CD4-positive, alpha-beta T cell treated with Interleukin-15 for 4 hours (primary cell): Measurements from ENCODE around the gene CDCP1.
A peak's percentile ranks its signal among the peaks of the same experiment; 100 is the strongest.
"Not testable (repeated sequence)": the region's sequence is repeated elsewhere in the genome, so short reads cannot be mapped to it uniquely, and the experiment has no call there.

Experiments
- DNase-seq: peaks from one replicate; pipeline ENCODE4 v3.0.0-alpha.2; 2020; ENCODE audit warnings: low spot score

Gene CDCP1

GRCh38 chr3:45084820-45085816 lies 61.1 kb downstream of the CDCP1 start:
- DNase-seq: no peak

DNA sequence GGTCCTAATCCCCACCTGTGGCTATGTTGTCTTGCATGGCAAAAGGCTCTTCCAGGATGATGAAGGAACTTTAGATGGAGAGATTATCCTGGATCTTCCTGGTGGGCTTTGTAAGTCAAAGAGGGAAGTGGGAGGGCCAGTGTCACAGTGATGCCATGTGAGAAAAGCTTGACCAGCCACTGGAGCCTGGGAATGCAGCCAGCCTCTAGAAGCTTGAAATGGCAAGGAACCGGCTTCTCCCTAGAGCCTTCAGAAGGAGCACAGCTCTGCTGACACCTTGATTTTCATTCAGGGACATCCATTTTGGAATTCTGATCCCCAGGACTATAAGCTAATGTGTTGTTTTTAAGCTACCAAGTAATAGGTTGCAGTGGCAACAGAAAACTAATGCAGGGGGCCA lies 61.8 kb downstream of the CDCP1 start:
- no peak for DNase-seq

DNA sequence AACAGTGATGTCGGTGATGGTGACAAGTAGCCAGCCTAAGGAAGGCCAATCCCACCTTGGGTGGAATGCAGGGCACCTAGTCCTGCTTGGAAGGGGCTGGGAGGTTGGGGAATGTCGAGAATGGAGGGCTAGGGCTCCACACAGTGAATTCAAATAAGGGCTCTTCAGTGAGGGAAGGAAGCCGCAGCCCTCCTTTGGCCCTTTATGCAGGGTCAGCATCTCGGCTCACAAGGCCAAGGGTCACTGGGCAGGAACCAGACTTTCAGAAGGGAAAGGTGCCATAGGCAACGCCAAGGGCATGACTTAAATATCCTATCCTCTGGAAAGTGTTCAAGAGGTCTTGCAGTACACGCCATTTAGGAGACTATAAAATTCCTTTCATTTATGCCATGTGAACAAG lies 63.2 kb downstream of the CDCP1 start:
- DNase-seq: no peak

GRCh38 chr3:45082142-45082538 lies 64.0 kb downstream of the CDCP1 start:
- no peak for DNase-seq

GRCh38 chr3:45081506-45082141 lies 64.6 kb downstream of the CDCP1 start:
- no peak for DNase-seq

DNA sequence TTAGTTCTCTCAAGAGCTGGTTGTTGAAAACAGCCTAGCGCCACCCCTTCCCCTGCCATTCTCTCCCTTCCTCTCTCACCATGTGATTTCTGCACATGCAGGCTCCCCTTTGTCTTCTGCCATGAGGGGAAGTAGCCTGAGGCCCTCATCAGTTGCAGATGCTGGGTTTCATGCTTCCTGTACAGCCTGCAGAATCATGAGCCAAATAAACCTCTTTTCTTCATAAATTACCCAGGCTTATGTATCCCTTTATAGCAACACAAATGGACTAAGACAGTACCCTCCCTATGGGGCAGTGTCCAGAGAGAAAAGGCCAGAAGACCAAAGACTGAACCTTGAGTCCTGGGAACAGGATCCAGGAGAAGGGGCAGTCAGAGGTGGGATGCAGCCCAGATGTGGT lies 65.4 kb downstream of the CDCP1 start:
- DNase-seq: no peak

DNA sequence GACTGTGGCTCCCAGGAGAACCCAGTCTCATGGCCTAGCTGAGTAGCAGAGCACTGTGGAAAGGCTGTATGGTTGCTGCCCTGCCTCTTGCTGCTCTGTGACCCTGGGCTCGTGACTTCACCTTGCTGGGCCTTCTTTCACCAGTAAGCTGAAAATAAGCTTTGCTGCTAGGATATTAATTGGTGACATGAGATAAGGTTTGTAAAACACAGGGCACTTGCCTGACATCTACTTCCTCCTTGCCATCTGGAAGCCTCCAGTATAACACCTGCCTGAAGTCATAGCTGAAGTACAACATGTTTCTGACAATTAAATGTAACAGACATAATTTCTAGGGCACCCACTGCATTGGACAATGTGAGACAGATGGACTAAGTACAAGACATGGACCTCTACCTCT lies 66.5 kb downstream of the CDCP1 start:
- DNase-seq: no peak

- DNase-seq: no peak
Observed at GRCh38 chr3:45078910-45079522, 67.2 kb downstream of the CDCP1 start.

GRCh38 chr3:45078256-45078655 lies 67.9 kb downstream of the CDCP1 start:
- DNase-seq: not testable (repeated sequence)

GRCh38 chr3:45075821-45076625 lies 70.2 kb downstream of the CDCP1 start:
- DNase-seq: no peak

GRCh38 chr3:45071075-45071474 lies 75.1 kb downstream of the CDCP1 start:
- DNase-seq: no peak

DNA sequence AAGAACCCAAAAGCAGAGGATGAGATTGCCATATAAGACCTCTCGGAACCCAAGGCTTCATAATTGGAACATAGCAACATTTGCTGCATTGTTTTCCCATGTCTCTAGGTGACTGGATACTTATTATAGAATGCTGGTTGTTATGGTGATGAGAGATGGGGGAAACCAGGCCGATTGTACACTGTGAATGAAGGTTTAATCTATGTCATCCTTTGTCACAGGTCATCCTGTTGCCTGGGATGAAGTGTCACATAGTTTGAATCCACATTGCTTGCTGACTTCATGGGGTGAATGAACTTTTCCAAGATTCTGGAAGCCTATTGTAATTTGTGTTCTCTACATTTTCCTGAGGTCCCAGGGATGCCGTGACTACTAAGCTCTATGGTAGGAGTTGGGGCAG lies 78.2 kb downstream of the CDCP1 start:
- no peak for DNase-seq

DNA sequence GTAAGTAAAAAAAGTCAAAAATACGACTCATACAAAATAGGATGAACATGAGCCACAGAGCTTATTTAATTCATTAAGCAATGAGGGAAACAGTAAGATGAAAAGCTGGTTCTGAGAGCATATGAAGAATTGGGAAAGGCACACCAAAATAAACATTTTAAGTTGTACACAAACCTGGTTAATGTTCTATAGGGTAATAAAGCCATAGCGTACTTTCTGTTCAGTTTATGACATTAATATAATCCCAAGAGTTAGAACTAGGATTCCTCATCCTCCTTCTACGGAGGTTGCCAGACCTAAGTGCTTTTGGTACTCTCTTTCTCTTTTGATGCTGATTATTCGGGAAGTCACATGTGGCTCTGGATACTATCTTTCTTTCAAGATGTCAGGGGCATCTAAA lies 78.7 kb downstream of the CDCP1 start:
- DNase-seq: no peak

GRCh38 chr3:45066109-45066801 lies 79.9 kb downstream of the CDCP1 start:
- DNase-seq: no peak

- DNase-seq: no peak
Observed at GRCh38 chr3:45065373-45065720, 80.8 kb downstream of the CDCP1 start.

GRCh38 chr3:45064512-45065372 lies 81.4 kb downstream of the CDCP1 start:
- peak; percentile 72 for DNase-seq

DNA sequence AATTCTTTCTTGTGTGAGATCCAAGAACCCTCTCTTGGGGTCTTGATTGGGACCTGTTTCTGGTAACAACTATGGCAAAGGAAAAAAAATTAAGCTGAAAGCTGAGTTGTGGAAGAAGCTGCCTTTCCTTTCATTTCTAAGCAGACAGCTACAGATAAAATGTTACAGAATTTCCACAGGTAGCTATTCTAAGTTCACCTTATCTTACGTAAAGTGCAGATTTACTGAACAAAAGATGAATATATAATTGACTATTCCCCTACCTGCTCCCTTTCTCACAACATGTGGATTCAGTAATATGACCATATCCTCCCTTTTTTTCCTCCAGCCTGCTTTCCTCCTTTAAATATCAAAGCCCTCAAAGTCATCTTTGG lies 83.5 kb downstream of the CDCP1 start:
- DNase-seq: no peak

DNA sequence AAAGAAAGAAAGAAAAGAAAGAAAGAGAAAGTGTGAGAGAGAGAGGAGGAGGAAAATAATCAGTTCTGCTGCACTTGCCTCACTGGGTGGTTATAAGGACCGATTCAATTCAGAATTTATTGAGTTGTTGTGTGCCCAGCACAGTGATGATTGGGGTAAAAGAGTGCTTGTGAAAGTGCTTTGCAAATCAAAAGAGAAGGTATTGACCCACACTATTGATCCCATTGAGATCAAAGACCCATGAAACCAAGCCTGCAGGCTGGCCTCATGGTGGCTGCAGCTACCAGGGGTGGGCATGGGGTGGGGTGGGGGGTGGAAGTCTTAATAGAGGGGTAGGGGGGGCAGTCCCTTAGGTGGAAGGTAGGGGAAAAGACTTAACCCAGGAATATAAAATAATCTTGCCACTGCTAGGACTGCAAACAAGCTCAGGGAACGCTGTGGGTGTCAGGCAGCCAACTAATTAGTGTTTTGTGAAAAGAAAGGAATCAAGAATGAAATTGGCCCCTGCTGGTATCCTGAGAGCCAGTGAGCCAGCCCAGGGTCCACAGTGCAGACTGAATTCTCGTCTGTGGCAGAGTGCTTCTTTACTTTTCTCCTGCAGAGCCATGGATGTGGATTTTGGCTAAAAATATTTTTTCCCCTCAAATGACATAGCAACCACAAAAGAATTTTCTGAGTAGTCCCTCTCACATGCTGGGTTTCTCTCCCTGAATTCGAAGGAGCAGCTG lies 85.8 kb downstream of the CDCP1 start:
- no peak for DNase-seq

DNA sequence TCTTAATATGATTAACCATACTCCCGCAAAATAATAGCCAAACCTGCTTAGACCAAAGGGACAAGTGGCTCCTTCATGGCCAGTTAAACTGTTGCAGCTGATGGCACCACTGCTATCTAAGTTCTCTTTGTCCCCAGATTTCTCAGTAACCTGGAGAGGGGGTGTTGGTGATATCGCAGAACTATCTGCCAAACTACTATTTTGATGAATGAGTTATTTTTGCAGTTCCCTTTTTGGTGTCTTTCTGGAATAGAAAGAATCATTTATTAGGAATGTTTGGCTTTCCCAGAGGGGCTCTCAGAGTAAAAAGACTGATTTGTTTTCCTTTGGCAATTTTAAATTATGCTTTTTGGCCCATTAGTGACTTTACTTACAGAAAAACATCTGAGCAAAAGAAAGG lies 87.0 kb downstream of the CDCP1 start:
- no peak for DNase-seq

- DNase-seq: no peak
Observed at GRCh38 chr3:45057557-45057956, 88.6 kb downstream of the CDCP1 start.
